ENCODE data around the gene INPP1. TPM values are rescaled to one million over a fixed set of nuclear protein-coding genes. Genes with fewer than 3 reads are reported as not detected.
"Not testable (repeated sequence)": the region's sequence is repeated elsewhere in the genome, so short reads cannot be mapped to it uniquely, and the experiment has no call there.

The INPP1 gene
- 4.4 TPM for polyA plus RNA-seq (2013, experiment 1 of 4)
- polyA plus RNA-seq (2013, experiment 2 of 4) = 4.3 TPM
- 3.3 TPM for polyA plus RNA-seq (2013, experiment 3 of 4)
- 3.8 TPM for polyA plus RNA-seq (2013, experiment 4 of 4)

- H3K27me3 ChIP-seq (ENCODE audit: control insufficient read depth, insufficient read depth, low read length, poor library complexity, severe bottlenecking) = peaks cover 31% of the 10 kb centered on the region
- H3K4me3 ChIP-seq (ENCODE audit: insufficient read depth, low read depth, low read length) = peak within 1 kb of the TSS; percentile 41
- WGBS, 2 experiments = 1% methylated on average over 99 of the region's 99 CpGs
- no peaks in the 10 kb centered on the region for H3K36me3 ChIP-seq (ENCODE audit: control insufficient read depth, insufficient read depth, low read length)
- no peaks in the 10 kb centered on the region for H3K9me3 ChIP-seq (ENCODE audit: control insufficient read depth, low read length)
- no peak within 1 kb of the TSS for H3K27ac ChIP-seq (ENCODE audit: insufficient read depth, low read depth, low read length, poor library complexity, severe bottlenecking)
- H3K4me1 ChIP-seq (ENCODE audit: control insufficient read depth, insufficient read depth, low read length) = no peaks in the 10 kb centered on the region
Observed at GRCh38 chr2:190343536-190344275, at the start of gene INPP1. Gene INPP1 (plus strand): TSS chr2:190343589. CDS start chr2:190360103, 16,514 bp downstream.

- 93 to 97% methylated on average over 1 to 2 of the region's 2 CpGs for WGBS, 2 experiments
- H3K36me3 ChIP-seq (ENCODE audit: control insufficient read depth, insufficient read depth, low read length); H3K4me1 ChIP-seq (ENCODE audit: control insufficient read depth, insufficient read depth, low read length); H3K27ac ChIP-seq (ENCODE audit: insufficient read depth, low read depth, low read length, poor library complexity, severe bottlenecking); H3K4me3 ChIP-seq (ENCODE audit: insufficient read depth, low read depth, low read length); H3K27me3 ChIP-seq (ENCODE audit: control insufficient read depth, insufficient read depth, low read length, poor library complexity, severe bottlenecking); H3K9me3 ChIP-seq (ENCODE audit: control insufficient read depth, low read length): not testable (repeated sequence)
Observed at GRCh38 chr2:190297880-190298279, 45.5 kb upstream of the INPP1 start.

DNA sequence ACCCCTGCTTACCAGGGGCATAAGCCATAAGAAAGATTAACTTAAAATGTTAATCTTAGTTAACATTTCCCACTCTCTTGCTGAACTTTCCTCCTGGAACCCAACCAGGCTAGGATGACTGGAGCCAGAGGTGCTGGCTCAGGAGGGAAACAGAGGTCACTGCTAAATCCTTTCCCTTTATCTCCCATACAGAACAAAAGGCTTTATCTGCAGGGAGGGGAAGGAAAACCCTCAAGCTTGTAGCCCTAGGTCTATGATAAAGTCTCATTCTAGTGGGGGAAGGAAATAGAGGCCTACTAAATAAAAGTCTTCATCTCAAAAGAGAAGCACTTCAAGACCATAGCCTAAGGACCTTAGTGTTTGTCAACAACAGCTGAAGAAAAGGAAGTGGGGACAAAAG lies 42.4 kb upstream of the INPP1 start:
- no peak overlapping the region for H3K27ac ChIP-seq (ENCODE audit: insufficient read depth, low read depth, low read length, poor library complexity, severe bottlenecking)
- no peaks in the 10 kb centered on the region for H3K27me3 ChIP-seq (ENCODE audit: control insufficient read depth, insufficient read depth, low read length, poor library complexity, severe bottlenecking)
- no peak overlapping the region for H3K4me3 ChIP-seq (ENCODE audit: insufficient read depth, low read depth, low read length)
- no peaks in the 10 kb centered on the region for H3K9me3 ChIP-seq (ENCODE audit: control insufficient read depth, low read length)
- no peaks in the 10 kb centered on the region for H3K4me1 ChIP-seq (ENCODE audit: control insufficient read depth, insufficient read depth, low read length)
- no peaks in the 10 kb centered on the region for H3K36me3 ChIP-seq (ENCODE audit: control insufficient read depth, insufficient read depth, low read length)

GRCh38 chr2:190302052-190302451 lies 41.3 kb upstream of the INPP1 start:
- H3K4me1 ChIP-seq (ENCODE audit: control insufficient read depth, insufficient read depth, low read length) = no peaks in the 10 kb centered on the region
- H3K27me3 ChIP-seq (ENCODE audit: control insufficient read depth, insufficient read depth, low read length, poor library complexity, severe bottlenecking) = no peaks in the 10 kb centered on the region
- H3K27ac ChIP-seq (ENCODE audit: insufficient read depth, low read depth, low read length, poor library complexity, severe bottlenecking) = no peak overlapping the region
- 88 to 100% methylated on average over 1 of the region's 1 CpG for WGBS, 2 experiments
- H3K36me3 ChIP-seq (ENCODE audit: control insufficient read depth, insufficient read depth, low read length) = no peaks in the 10 kb centered on the region
- H3K9me3 ChIP-seq (ENCODE audit: control insufficient read depth, low read length) = no peaks in the 10 kb centered on the region
- H3K4me3 ChIP-seq (ENCODE audit: insufficient read depth, low read depth, low read length) = no peak overlapping the region

GRCh38 chr2:190303647-190304046 lies 39.7 kb upstream of the INPP1 start:
- H3K4me3 ChIP-seq (ENCODE audit: insufficient read depth, low read depth, low read length) = no peak overlapping the region
- H3K27me3 ChIP-seq (ENCODE audit: control insufficient read depth, insufficient read depth, low read length, poor library complexity, severe bottlenecking) = no peaks in the 10 kb centered on the region
- no peaks in the 10 kb centered on the region for H3K4me1 ChIP-seq (ENCODE audit: control insufficient read depth, insufficient read depth, low read length)
- H3K36me3 ChIP-seq (ENCODE audit: control insufficient read depth, insufficient read depth, low read length) = no peaks in the 10 kb centered on the region
- H3K27ac ChIP-seq (ENCODE audit: insufficient read depth, low read depth, low read length, poor library complexity, severe bottlenecking) = no peak overlapping the region
- no peaks in the 10 kb centered on the region for H3K9me3 ChIP-seq (ENCODE audit: control insufficient read depth, low read length)

DNA sequence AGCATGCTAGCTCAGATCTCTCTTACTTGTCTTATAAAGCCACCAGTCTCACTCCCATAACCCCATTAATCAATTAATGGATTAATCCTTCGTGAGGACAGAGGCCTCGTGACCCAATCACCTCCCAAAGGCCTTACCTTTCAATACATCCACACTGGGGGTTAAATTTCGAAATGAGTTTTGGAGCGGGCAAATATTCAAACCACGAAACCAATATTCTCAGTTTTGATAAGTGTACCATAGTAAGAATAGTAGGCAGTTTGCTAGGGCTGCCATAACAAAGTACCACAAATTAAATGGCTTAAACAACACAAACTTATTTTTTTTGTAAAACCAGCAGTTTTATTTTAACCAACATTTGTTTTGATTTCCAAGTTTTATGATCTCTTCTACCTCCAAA lies 39.0 kb upstream of the INPP1 start:
- H3K27ac ChIP-seq (ENCODE audit: insufficient read depth, low read depth, low read length, poor library complexity, severe bottlenecking) = no peak overlapping the region

GRCh38 chr2:190308031-190308430 lies 35.4 kb upstream of the INPP1 start:
- Histone ChIP-seq H3K27me3 (ENCODE audit: control insufficient read depth, insufficient read depth, low read length, poor library complexity, severe bottlenecking) (no peaks in the 10 kb centered on the region), H3K9me3 (ENCODE audit: control insufficient read depth, low read length) (no peaks in the 10 kb centered on the region)
- WGBS, 2 experiments = 83 to 100% methylated on average over 1 of the region's 1 CpG

More for the DNA sequence above, 39.0 kb upstream of the INPP1 start:
- Histone ChIP-seq H3K4me3 (ENCODE audit: insufficient read depth, low read depth, low read length) (no peak overlapping the region), H3K4me1 (ENCODE audit: control insufficient read depth, insufficient read depth, low read length) (no peaks in the 10 kb centered on the region), H3K36me3 (ENCODE audit: control insufficient read depth, insufficient read depth, low read length) (no peaks in the 10 kb centered on the region), H3K9me3 (ENCODE audit: control insufficient read depth, low read length) (no peaks in the 10 kb centered on the region), H3K27me3 (ENCODE audit: control insufficient read depth, insufficient read depth, low read length, poor library complexity, severe bottlenecking) (no peaks in the 10 kb centered on the region)
- 97% methylated on average over 2 to 5 of the region's 5 CpGs for WGBS, 2 experiments

DNA sequence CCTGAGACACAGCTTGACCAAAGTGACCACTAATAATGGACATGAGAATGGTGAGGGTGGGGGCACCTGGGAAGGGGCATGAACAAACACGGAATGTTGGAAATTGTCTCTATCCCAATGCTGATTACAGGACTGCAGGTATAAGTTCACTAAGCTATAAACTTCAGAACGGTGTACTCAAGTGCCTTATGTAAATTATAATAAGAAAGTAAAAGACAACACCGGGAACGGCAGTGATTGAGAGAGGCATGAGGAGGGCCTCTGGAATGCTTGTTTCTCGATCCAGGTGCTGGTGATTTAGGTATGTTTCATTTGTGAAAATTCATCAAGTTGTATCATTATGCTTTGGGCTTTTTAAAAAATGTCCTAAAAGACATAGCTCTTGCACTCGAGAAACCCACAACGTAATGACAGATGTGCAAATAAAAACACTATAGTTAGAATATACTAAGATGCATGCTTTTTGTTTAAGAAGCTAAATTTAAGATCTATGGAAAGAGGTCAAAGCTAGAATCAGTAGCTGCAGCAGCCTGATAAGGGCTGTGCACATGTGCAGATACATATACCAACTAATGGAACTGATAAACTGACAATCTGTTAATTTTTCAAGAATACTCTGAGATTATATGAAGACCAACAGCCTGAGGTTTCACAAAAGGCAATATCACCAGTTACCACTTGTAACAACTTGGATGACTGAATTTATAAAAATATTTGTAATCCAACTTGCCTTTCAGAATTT lies 31.3 kb upstream of the INPP1 start:
- Histone ChIP-seq H3K36me3 (ENCODE audit: control insufficient read depth, insufficient read depth, low read length) (no peaks in the 10 kb centered on the region), H3K27me3 (ENCODE audit: control insufficient read depth, insufficient read depth, low read length, poor library complexity, severe bottlenecking) (no peaks in the 10 kb centered on the region), H3K4me1 (ENCODE audit: control insufficient read depth, insufficient read depth, low read length) (no peaks in the 10 kb centered on the region), H3K9me3 (ENCODE audit: control insufficient read depth, low read length) (no peaks in the 10 kb centered on the region), H3K27ac (ENCODE audit: insufficient read depth, low read depth, low read length, poor library complexity, severe bottlenecking) (no peak overlapping the region), H3K4me3 (ENCODE audit: insufficient read depth, low read depth, low read length) (no peak overlapping the region)
- WGBS, 2 experiments = 95 to 96% methylated on average over 6 to 7 of the region's 7 CpGs

More at GRCh38 chr2:190308031-190308430, 35.4 kb upstream of the INPP1 start:
- H3K4me1 ChIP-seq (ENCODE audit: control insufficient read depth, insufficient read depth, low read length) = no peaks in the 10 kb centered on the region
- no peak overlapping the region for H3K27ac ChIP-seq (ENCODE audit: insufficient read depth, low read depth, low read length, poor library complexity, severe bottlenecking)
- H3K36me3 ChIP-seq (ENCODE audit: control insufficient read depth, insufficient read depth, low read length) = no peaks in the 10 kb centered on the region
- H3K4me3 ChIP-seq (ENCODE audit: insufficient read depth, low read depth, low read length) = no peak overlapping the region

DNA sequence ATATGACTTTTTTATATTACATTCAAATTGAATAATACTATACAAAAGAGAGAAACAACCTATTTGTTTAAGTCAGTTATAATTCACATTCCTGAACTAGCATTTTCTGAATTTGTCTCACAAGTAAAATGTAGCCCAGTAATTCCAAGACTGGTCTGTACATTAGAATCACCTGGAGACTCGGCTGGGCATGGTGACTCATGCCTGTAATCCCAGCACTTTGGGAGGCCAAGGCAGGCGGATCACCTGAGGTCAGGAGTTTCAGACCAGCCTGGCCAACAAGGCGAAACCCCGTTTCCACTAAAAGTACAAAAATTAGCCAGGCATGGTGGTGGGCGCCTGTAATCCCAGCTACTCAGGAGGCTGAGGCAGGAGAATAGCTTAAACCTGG lies 30.8 kb upstream of the INPP1 start:
- H3K9me3 ChIP-seq (ENCODE audit: control insufficient read depth, low read length); H3K27me3 ChIP-seq (ENCODE audit: control insufficient read depth, insufficient read depth, low read length, poor library complexity, severe bottlenecking); H3K36me3 ChIP-seq (ENCODE audit: control insufficient read depth, insufficient read depth, low read length); H3K27ac ChIP-seq (ENCODE audit: insufficient read depth, low read depth, low read length, poor library complexity, severe bottlenecking); H3K4me1 ChIP-seq (ENCODE audit: control insufficient read depth, insufficient read depth, low read length); H3K4me3 ChIP-seq (ENCODE audit: insufficient read depth, low read depth, low read length): not testable (repeated sequence)
- 90 to 94% methylated on average over 5 of the region's 5 CpGs for WGBS, 2 experiments

GRCh38 chr2:190313880-190314279 lies 29.5 kb upstream of the INPP1 start:
- Histone ChIP-seq H3K27me3 (ENCODE audit: control insufficient read depth, insufficient read depth, low read length, poor library complexity, severe bottlenecking) (no peaks in the 10 kb centered on the region), H3K4me1 (ENCODE audit: control insufficient read depth, insufficient read depth, low read length) (peaks cover 5% of the 10 kb centered on the region), H3K27ac (ENCODE audit: insufficient read depth, low read depth, low read length, poor library complexity, severe bottlenecking) (no peak overlapping the region), H3K4me3 (ENCODE audit: insufficient read depth, low read depth, low read length) (no peak overlapping the region), H3K9me3 (ENCODE audit: control insufficient read depth, low read length) (no peaks in the 10 kb centered on the region), H3K36me3 (ENCODE audit: control insufficient read depth, insufficient read depth, low read length) (no peaks in the 10 kb centered on the region)
- WGBS, 2 experiments = 71 to 100% methylated on average over 1 of the region's 1 CpG

Measured in ectodermal cell (in vitro differentiated cells).